Fibroblast of lung (primary cell): Measurements from ENCODE around the gene GABRB2. TPM values are rescaled to one million over a fixed set of nuclear protein-coding genes. Genes with fewer than 3 reads are reported as not detected.

Experiments used
- DNase-seq, 2 donors: peaks; one replicate each; pipeline versions ENCODE4 v3.0.0 to v3.0.0-alpha.2; 2010; ENCODE audit warnings: low read depth in 2 of 2
- H2AFZ ChIP-seq: 2 replicates; pipeline ENCODE4 v1.5.1; 2012; ENCODE audit warnings: low read length, control low read depth, inconsistent platforms
- H3K27ac ChIP-seq: 2 replicates; pipeline ENCODE4 v1.5.1; 2011; ENCODE audit warnings: low read length, control low read depth; ENCODE audit not compliant: insufficient read depth
- H3K27me3 ChIP-seq: 2 replicates; pipeline ENCODE4 v1.5.1; 2011; ENCODE audit warnings: mild to moderate bottlenecking, low read length; ENCODE audit not compliant: control insufficient read depth, insufficient read depth
- H3K36me3 ChIP-seq: 2 replicates; pipeline ENCODE4 v1.5.1; 2011; ENCODE audit warnings: low read length; ENCODE audit not compliant: control insufficient read depth, insufficient read depth
- H3K4me1 ChIP-seq: 2 replicates; pipeline ENCODE4 v1.5.1; 2011; ENCODE audit warnings: low read length; ENCODE audit not compliant: control insufficient read depth, insufficient read depth; ENCODE audit errors: extremely low read depth
- H3K4me2 ChIP-seq: 2 replicates; pipeline ENCODE4 v1.5.1; 2011; ENCODE audit warnings: low read length, control low read depth; ENCODE audit not compliant: insufficient read depth; ENCODE audit errors: extremely low read depth
- H3K4me3 ChIP-seq, 4 experiments: fragments of 200-600 bp in 1 of 4; sonication (generic) in 1 of 4; replicated peaks in 1 of 4; 2 replicates each; pipeline ENCODE4 v1.5.1; 2011 to 2016; ENCODE audit warnings: low read length in 4 of 4, low read depth in 3 of 4, mild to moderate bottlenecking in 3 of 4, control low read depth in 2 of 4, inconsistent platforms in 1 of 4, mixed read lengths in 1 of 4; ENCODE audit not compliant: insufficient read depth in 1 of 4; ENCODE audit errors: control extremely low read depth in 1 of 4
- H3K79me2 ChIP-seq: 2 replicates; pipeline ENCODE4 v1.5.1; 2012; ENCODE audit warnings: mild to moderate bottlenecking, low read length, inconsistent platforms; ENCODE audit not compliant: control insufficient read depth, insufficient read depth
- H3K9ac ChIP-seq: 2 replicates; pipeline ENCODE4 v1.5.1; 2011; ENCODE audit warnings: mild to moderate bottlenecking, low read length, control low read depth; ENCODE audit not compliant: insufficient read depth
- H3K9me3 ChIP-seq: 2 replicates; pipeline ENCODE4 v1.5.1; 2012; ENCODE audit warnings: low read depth, low read length; ENCODE audit not compliant: control insufficient read depth, insufficient read depth
- H4K20me1 ChIP-seq: 2 replicates; pipeline ENCODE4 v1.5.1; 2011; ENCODE audit warnings: low read length; ENCODE audit not compliant: control insufficient read depth, insufficient read depth; ENCODE audit errors: extremely low read depth
- CTCF ChIP-seq, 2 donors: IDR thresholded peaks in 1 of 2; conservative IDR thresholded peaks in 1 of 2; 1 replicate in 1 of 2; 2 replicates in 1 of 2; pipeline ENCODE4 v1.5.1; 2011 to 2012; ENCODE audit warnings: low read length in 2 of 2, control low read depth in 1 of 2, inconsistent platforms in 1 of 2, low read depth in 1 of 2, mild to moderate bottlenecking in 1 of 2
- EZH2 ChIP-seq: IDR thresholded peaks from 2 replicates; pipeline ENCODE4 v1.5.1; 2012; ENCODE audit warnings: low read length, control low read depth, mild to moderate bottlenecking; ENCODE audit errors: missing control alignments
- polyA plus RNA-seq, 2 donors: library from polyadenylated mRNA; depleted of rRNA in 1 of 2; stranded (reverse) in 1 of 2; unstranded in 1 of 2; fragments of >200 nt; gene quantifications; 2 replicates each; pipeline ENCODE4 v1.2.1, GENCODE V29; 2011 to 2012; ENCODE audit warnings: missing spikeins in 1 of 2
- total RNA-seq: library from RNA; depleted of rRNA; stranded (reverse); fragments of >200 nt; gene quantifications from 2 replicates; pipeline ENCODE4 v1.2.1, GENCODE V29; 2014

GABRB2 gene
- total and polyA plus RNA-seq, 2 donors (not counting 1 experiment from before 2014, with no cell fraction given): under 0.01 to 0.01 TPM

GRCh38 chr5:161467703-161468102 lies 78.8 kb downstream of the GABRB2 start:
- no peaks in the 10 kb centered on the region for H3K79me2 ChIP-seq
- no peak overlapping the region for H2AFZ ChIP-seq
- H3K9ac ChIP-seq: no peak overlapping the region
- H3K36me3 ChIP-seq: no peaks in the 10 kb centered on the region
- no peaks in the 10 kb centered on the region for H3K9me3 ChIP-seq
- H3K4me2 ChIP-seq: no peak overlapping the region
- H4K20me1 ChIP-seq: no peaks in the 10 kb centered on the region
- H3K27ac ChIP-seq: no peak overlapping the region
- H3K27me3 ChIP-seq: no peaks in the 10 kb centered on the region
- H3K4me1 ChIP-seq: no peaks in the 10 kb centered on the region
- no peak for DNase-seq
- TF ChIP-seq EZH2: no peak
- no peak for TF ChIP-seq CTCF (conservative IDR thresholded peaks at IDR 0.05 in 1 of 2, IDR thresholded peaks at IDR 0.05 in 1 of 2; ENCODE audit: low read depth in 1 of 2, low read length in 2 of 2)
- no peak overlapping the region for H3K4me3 ChIP-seq

- Histone ChIP-seq H3K27ac (no peak overlapping the region), H3K4me1 (no peaks in the 10 kb centered on the region), H3K36me3 (no peaks in the 10 kb centered on the region), H2AFZ (no peak overlapping the region), H3K9ac (no peak overlapping the region), H3K4me2 (no peak overlapping the region), H4K20me1 (no peaks in the 10 kb centered on the region), H3K9me3 (no peaks in the 10 kb centered on the region), H3K4me3 (no peak overlapping the region), H3K27me3 (no peaks in the 10 kb centered on the region), H3K79me2 (no peaks in the 10 kb centered on the region)
- TF ChIP-seq CTCF (conservative IDR thresholded peaks at IDR 0.05 in 1 of 2, IDR thresholded peaks at IDR 0.05 in 1 of 2; ENCODE audit: low read depth in 1 of 2, low read length in 2 of 2) (no peak), EZH2 (no peak)
- DNase-seq: no peak
Measured at GRCh38 chr5:161460741-161461140, 85.8 kb downstream of the GABRB2 start.

GRCh38 chr5:161446655-161447054 lies 99.9 kb downstream of the GABRB2 start:
- H3K9me3 ChIP-seq: no peaks in the 10 kb centered on the region
- H3K27ac ChIP-seq: no peak overlapping the region
- H3K79me2 ChIP-seq: no peaks in the 10 kb centered on the region
- no peaks in the 10 kb centered on the region for H3K36me3 ChIP-seq
- H3K9ac ChIP-seq: no peak overlapping the region
- H2AFZ ChIP-seq: no peak overlapping the region
- no peak for DNase-seq
- TF ChIP-seq EZH2 (no peak), CTCF (conservative IDR thresholded peaks at IDR 0.05 in 1 of 2, IDR thresholded peaks at IDR 0.05 in 1 of 2; ENCODE audit: low read depth in 1 of 2, low read length in 2 of 2) (no peak)
- no peak overlapping the region for H3K4me2 ChIP-seq
- H3K4me1 ChIP-seq: no peaks in the 10 kb centered on the region
- H4K20me1 ChIP-seq: no peaks in the 10 kb centered on the region
- H3K27me3 ChIP-seq: no peaks in the 10 kb centered on the region
- no peak overlapping the region for H3K4me3 ChIP-seq
